NCI-H748 (cell line): ENCODE measurements around the gene TTC39A.

Source experiments
- DNase-seq: peaks from one replicate; lab custom pipeline; 2025; ENCODE audit not compliant: unreplicated experiment; lab: John Stamatoyannopoulos, UW

The TTC39A gene

GRCh38 chr1:51298322-51298705, 32.0 kb downstream of the TTC39A start:
- no peak for DNase-seq

DNA sequence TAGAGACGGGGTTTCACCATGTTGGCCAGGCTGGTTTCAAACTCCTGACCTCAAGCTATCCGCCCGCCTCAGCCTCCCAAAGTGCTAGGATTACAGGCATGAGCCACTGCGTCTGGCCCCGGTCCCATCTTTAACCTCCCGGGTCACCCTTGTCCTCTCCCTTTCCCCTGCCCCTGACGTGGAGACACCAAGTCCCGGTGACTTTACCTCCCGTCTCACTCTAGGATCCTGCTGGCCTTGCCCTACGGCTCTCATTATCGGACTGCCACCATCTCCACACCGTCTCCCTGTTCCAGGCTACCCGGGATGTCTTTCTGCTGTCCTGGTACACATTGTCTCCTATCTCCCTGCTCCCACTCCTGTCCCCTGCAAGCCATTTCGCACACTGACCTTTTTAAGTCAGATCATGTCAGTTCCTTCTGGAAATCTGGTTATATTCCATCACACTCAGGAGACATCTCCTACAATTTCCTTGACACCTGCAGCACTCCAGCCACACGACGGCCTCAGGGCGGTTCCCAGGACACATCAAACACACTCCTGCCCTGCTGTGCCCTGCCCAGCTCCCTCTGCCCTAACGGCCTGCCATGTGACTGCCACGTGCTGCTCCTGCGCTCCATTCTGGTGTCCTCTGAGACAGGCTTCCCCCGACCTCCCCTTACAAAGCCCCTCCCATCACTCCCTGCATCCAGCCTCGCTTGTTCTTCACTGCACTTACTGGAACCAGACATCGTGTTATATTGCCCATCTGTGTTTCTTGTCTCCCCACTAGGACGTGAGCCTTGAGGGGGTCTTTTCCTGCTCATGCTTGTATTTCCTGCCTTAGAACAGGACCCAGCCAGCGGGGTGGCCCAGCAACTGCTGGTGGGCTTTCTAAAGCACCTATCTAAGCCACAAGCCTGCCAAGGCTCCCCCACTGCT, 32.7 kb downstream of the TTC39A start:
- DNase-seq = no peak

GRCh38 chr1:51296383-51297357, 33.7 kb downstream of the TTC39A start:
- peak; percentile 86 for DNase-seq

GRCh38 chr1:51295926-51296325, 34.4 kb downstream of the TTC39A start:
- no peak for DNase-seq

- no peak for DNase-seq
These were observed 35.7 kb downstream of the TTC39A start for GRCh38 chr1:51294566-51295184.

DNA sequence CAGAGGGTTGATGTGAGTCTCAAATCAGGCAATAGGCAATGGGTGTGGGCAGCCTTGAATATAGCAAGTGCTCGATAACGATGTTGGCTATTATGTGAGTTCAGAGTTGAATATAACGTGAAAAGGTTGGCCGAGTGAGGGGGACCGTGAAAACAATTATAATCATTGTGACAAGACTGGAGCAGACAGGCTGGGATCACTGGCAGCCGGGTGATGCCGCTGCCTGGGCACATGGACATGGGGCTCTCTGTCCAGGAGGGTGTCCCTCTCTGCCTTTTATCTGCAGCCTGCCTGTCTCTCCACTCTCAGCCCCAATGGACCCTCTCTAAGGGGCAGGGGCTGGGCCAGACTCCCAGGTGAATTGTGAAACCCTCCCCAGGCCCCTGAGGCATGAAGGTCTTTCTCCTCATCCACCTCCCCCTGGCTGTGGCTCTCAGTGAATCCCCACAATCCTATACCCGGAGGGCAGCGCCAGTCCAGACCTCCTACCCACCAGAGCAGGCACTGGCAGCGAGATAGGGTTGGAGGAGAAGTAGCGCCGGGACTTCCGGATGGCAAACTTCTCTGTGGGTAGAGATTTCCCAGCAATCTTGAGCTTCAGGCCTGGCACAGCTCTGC, 36.4 kb downstream of the TTC39A start:
- DNase-seq = no peak

DNA sequence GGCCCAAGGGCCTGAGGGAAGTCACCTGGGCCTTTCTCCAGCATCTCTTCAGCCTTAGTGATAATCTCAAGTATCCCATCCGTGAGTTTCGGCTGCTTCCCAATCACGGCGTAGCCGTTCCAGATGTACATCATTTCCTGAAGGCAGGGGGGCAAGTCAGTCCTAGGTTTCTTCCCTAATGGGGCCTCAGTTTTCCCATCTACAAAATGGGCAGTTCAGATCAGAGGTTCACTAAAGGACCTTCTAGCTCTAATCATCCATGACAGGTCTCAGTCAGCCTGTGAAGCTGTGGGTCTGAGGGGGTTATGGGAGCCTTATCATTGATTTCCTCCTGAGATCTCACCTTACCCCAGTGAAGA, 39.9 kb downstream of the TTC39A start:
- DNase-seq = no peak

DNA sequence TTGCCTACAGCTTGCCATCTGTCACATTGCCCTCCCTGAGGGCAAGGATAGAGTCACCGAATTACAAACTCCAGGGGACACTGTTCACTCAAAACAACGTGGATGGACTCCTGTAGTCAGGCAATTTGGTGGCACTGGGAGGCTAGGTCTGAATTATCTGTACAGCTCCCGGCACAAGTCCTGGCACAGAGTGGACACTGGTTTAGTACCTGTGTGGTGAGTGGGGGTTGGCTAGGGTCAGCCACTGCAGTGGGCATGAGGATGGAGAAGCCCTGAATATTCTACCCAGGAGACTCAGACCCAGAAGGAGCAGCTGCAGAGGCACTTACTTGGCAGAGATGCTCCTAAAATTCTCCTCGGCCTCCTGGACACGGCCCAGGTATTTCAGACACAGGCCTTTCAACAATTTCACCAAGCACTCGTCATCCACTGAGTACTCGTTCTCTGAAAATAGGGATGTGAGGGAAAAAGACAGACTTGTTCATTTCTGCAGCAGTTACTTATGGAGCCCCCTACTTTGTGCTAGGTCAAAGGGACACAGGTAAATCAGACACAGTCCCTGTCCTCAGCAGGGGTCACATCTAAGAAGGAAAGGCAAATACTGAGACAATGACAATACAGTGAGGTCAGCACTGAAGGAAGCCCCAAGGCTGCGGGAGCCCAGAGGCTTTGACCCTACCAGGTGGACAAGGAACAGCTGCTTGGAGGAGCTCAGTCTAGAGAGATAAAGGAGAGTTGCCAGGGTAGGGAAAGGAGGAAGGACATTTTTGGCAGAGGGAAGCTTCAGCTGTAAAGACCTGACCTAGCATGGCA, 40.5 kb downstream of the TTC39A start:
- no peak for DNase-seq

DNA sequence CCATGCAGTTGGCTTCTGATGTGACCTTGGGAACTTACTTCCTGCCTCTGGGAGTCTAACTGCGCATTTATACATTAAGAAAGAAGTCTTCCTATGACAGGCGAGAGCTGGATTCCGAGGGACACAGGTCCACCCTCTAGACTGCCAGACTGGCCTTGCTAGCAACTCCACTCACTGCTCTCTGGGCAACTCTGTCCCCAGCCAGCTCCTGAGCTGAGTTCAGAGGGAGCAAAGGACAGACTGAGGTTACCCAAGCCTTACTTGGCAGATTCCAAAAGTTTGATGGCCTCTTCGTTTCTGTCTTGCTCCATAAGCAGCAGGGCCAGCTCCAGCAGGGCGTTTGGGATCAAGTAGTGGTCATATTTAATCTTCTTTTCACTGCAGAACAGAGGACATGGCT, 41.8 kb downstream of the TTC39A start:
- DNase-seq = no peak

DNA sequence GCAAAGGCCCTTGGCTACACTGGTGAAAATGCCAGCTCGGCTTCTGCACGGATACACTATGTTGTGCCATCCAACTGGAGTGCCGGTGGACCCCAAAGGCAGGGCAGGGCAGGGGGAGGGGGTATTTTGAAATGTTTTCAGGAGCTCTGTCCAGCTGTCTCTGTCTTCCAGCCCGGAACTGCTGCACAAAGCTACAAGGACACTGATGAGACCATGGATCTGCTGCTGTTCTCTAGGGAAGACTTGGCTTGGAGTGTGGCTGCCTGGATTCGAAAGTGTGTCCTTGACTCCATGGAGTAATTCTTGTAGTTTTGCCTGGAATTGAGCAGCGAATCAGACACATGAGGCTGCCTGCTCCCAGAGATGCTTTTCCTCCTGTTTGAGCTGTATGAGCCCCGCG, 42.4 kb downstream of the TTC39A start:
- no peak for DNase-seq

GRCh38 chr1:51285055-51285454, 45.3 kb downstream of the TTC39A start:
- no peak for DNase-seq

- DNase-seq = peak; percentile 20
These were observed 45.8 kb downstream of the TTC39A start for GRCh38 chr1:51284487-51284954.

DNA sequence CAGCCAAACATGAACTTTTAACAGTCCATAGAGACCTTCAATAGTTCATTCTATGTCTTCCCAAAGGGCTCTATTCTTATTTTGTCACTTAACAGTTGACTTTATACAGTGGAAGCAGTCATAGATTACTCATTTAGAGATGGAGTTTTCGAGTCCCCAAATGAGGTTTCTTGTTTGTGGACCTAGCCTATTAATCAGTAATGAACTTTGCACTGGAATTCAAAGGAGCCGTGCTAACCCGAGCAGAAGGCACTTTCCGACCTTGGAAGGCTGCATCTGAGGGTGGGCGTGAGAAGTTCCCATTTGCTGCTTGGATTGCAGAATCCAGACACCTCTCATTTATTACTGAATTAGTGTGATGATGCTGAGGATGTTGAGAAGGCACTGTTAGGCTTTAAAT, 46.4 kb downstream of the TTC39A start:
- DNase-seq = no peak

- no peak for DNase-seq
These were observed 47.8 kb downstream of the TTC39A start for GRCh38 chr1:51282605-51283004.

- DNase-seq = no peak
These were observed 48.6 kb downstream of the TTC39A start for GRCh38 chr1:51281807-51282206.

- no peak for DNase-seq
These were observed 49.9 kb downstream of the TTC39A start for GRCh38 chr1:51280321-51280978.

- no peak for DNase-seq
These were observed 54.1 kb downstream of the TTC39A start for GRCh38 chr1:51276286-51276685.

GRCh38 chr1:51274676-51275075, 55.7 kb downstream of the TTC39A start:
- no peak for DNase-seq

DNA sequence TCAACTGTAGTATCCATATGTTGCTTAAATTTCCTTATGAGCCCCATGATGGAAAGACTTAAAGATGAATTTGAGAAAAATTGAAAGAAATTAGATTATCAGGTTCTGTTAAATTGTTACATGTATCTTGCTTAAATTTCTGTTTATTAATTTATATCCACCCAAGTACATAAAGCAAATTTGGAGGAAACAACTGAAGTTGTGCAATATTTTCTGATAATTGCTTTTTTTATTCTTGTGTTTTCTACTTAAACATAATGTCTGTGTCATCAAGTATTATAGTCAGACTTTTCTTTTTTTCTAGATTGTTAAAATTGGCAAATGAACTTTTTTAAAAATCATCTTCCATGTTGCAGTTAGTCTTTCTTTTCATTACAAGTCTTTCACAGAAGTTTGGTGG, 57.4 kb downstream of the TTC39A start:
- DNase-seq = no peak

DNA sequence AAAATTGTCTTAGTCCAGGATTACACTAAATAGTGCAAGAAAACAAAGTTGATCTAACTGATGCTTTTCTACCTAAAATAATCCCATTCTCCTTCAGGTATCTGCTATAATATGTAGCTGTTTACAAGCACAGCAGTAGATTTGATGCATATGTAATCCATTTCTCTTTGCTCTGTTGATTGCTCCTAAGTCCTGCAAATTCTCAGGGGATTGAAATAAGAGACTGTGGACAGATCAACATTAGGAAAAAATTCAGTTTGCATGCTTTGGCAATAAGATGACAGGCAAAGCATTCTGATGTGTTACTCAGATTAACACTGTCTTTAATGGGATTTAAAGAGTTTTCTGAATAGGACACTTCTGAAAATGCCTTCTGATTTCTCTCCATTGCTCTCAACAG, 59.6 kb downstream of the TTC39A start:
- DNase-seq = no peak
